Peyer's patch (tissue), 4 donors: ENCODE results near the gene GPR78.

ENCODE experiments used
- CTCF ChIP-seq, 6 experiments: fragments of 450-650 bp in 4 of 6; fragments of 200-600 bp in 2 of 6; sonication (generic) in 1 of 6; IDR thresholded peaks; one replicate each; pipeline ENCODE4 v1.5.1; 2017 to 2019; ENCODE audit warnings: antibody characterized with exemption in 6 of 6, mild to moderate bottlenecking in 3 of 6, moderate library complexity in 1 of 6
- POLR2A ChIP-seq, 2 donors: fragments of 450-650 bp; IDR thresholded peaks; one replicate each; pipeline ENCODE4 v1.5.1; 2017; ENCODE audit warnings: antibody characterized with exemption in 2 of 2, mild to moderate bottlenecking in 2 of 2, moderate library complexity in 2 of 2

DNA sequence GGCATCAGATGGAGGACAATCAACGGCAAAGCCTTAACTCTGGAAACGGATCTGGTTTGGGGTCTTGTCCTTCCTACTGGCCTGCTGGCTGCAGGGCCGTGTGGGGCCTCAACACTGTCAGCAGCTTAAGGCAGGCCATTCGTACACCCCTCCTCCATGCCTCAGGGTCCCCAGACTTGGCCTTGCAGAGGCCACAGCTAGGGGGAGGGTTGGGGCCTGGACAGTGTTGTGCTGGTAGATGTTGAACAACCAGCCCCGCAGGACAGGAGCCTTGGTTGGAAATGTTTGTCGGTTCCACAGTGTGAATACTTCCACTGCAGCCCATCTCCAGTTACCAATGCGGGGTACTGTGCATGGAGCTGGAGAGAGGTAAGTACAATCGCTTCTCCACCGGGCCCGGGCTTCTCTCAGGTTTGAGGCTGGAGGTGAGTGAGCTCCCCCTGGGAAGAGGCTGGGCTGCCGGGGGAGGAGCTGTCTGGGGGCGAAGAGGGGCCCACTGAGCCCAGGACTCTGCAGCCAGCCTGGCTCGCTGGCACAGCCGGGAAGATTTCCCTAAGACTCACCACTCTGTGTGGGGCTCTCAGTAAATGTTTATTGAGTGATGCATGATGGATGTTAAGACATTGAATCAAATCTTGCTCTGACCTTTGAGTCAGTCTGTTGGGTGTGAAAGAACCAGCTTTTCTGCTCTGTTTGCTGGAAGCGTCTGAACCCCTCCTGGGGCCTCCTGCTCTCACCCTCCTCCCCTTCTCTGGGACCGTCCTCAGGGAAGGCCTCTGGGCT is 19.7 kb upstream of the GPR78 start:
- TF ChIP-seq CTCF (IDR thresholded peaks at IDR 0.05) = no peak
- no peak for TF ChIP-seq POLR2A (IDR thresholded peaks at IDR 0.05)
